Liver (tissue), 9 donors: ENCODE results near the gene UGT1A7. TPM values are rescaled to one million over a fixed set of nuclear protein-coding genes. Genes with fewer than 3 reads are reported as not detected.

ENCODE experiments used
- DNase-seq: peaks from one replicate; pipeline ENCODE4 v3.0.0-alpha.2; 2017; ENCODE audit warnings: low spot score
- H3K27ac ChIP-seq, 2 donors: one replicate each; pipeline ENCODE4 v1.7.0; 2013; ENCODE audit warnings: inconsistent platforms in 2 of 2, low read length in 2 of 2, control low read depth in 1 of 2, low read depth in 1 of 2, mild to moderate bottlenecking in 1 of 2
- H3K27me3 ChIP-seq, 4 donors: one replicate each; pipeline versions ENCODE4 v1.6.1 to v1.7.0; 2013; ENCODE audit warnings: low read length in 3 of 4, inconsistent platforms in 1 of 4, mild to moderate bottlenecking in 1 of 4, moderate library complexity in 1 of 4; ENCODE audit not compliant: control insufficient read depth in 4 of 4, insufficient read depth in 4 of 4
- H3K36me3 ChIP-seq, 4 donors: one replicate each; pipeline versions ENCODE4 v1.6.1 to v1.7.0; 2013; ENCODE audit warnings: low read length in 3 of 4, mild to moderate bottlenecking in 3 of 4, low read depth in 1 of 4, moderate library complexity in 1 of 4; ENCODE audit not compliant: control insufficient read depth in 4 of 4, insufficient read depth in 3 of 4
- H3K4me1 ChIP-seq, 4 donors: one replicate each; pipeline versions ENCODE4 v1.6.1 to v1.7.0; 2013; ENCODE audit warnings: low read length in 3 of 4, mild to moderate bottlenecking in 3 of 4, moderate library complexity in 1 of 4; ENCODE audit not compliant: control insufficient read depth in 4 of 4, insufficient read depth in 4 of 4
- H3K4me3 ChIP-seq, 3 donors: one replicate each; pipeline versions ENCODE4 v1.6.1 to v1.7.0; 2013; ENCODE audit warnings: low read length in 3 of 3, control low read depth in 1 of 3, low read depth in 1 of 3, mild to moderate bottlenecking in 1 of 3
- H3K9ac ChIP-seq, 2 donors: one replicate each; pipeline ENCODE4 v1.7.0; 2013; ENCODE audit warnings: low read length in 2 of 2, mild to moderate bottlenecking in 2 of 2, moderate library complexity in 2 of 2, control low read depth in 1 of 2, low read depth in 1 of 2
- H3K9me3 ChIP-seq, 4 donors: one replicate each; pipeline versions ENCODE4 v1.6.1 to v1.7.0; 2013; ENCODE audit warnings: low read length in 3 of 4; ENCODE audit not compliant: control insufficient read depth in 4 of 4
- ATF3 ChIP-seq: IDR thresholded peaks from 2 replicates; pipeline ENCODE4 v1.6.1; 2016; ENCODE audit warnings: antibody characterized with exemption
- CTCF ChIP-seq: fragments of 150-350 bp; IDR thresholded peaks from 2 replicates; pipeline ENCODE4 v1.5.1; 2017; ENCODE audit warnings: improper control_type of control experiment, low read depth, low read length; ENCODE audit not compliant: missing input control
- EGR1 ChIP-seq, 2 donors: IDR thresholded peaks; 2 replicates each; pipeline ENCODE4 v1.6.1; 2016 to 2018; ENCODE audit warnings: antibody characterized with exemption in 2 of 2, low read depth in 2 of 2
- FOXA1 ChIP-seq: IDR thresholded peaks from 2 replicates; pipeline ENCODE4 v1.6.1; 2016; ENCODE audit warnings: antibody characterized with exemption
- FOXA2 ChIP-seq: IDR thresholded peaks from 2 replicates; pipeline ENCODE4 v1.6.1; 2016; ENCODE audit warnings: antibody characterized with exemption
- GABPA ChIP-seq, 2 donors: IDR thresholded peaks in 1 of 2; conservative IDR thresholded peaks in 1 of 2; 2 replicates each; pipeline ENCODE4 v1.6.1; 2016; ENCODE audit warnings: antibody characterized with exemption in 2 of 2, mild to moderate bottlenecking in 1 of 2, moderate library complexity in 1 of 2
- HNF4A ChIP-seq, 2 donors: conservative IDR thresholded peaks; 2 replicates each; pipeline ENCODE4 v1.6.1; 2016; ENCODE audit warnings: antibody characterized with exemption in 2 of 2, mild to moderate bottlenecking in 2 of 2
- HNF4G ChIP-seq: IDR thresholded peaks from 2 replicates; pipeline ENCODE4 v1.6.1; 2016; ENCODE audit warnings: antibody characterized with exemption
- JUND ChIP-seq, 2 donors: IDR thresholded peaks; 2 replicates each; pipeline ENCODE4 v1.6.1; 2016; ENCODE audit warnings: antibody characterized with exemption in 2 of 2
- NR2F2 ChIP-seq: IDR thresholded peaks from 2 replicates; pipeline ENCODE4 v1.6.1; 2016; ENCODE audit warnings: antibody characterized with exemption
- RAD21 ChIP-seq, 2 donors: IDR thresholded peaks; 2 replicates each; pipeline ENCODE4 v1.6.1; 2016; ENCODE audit warnings: antibody characterized with exemption in 2 of 2, mild to moderate bottlenecking in 2 of 2
- RXRA ChIP-seq, 2 donors: IDR thresholded peaks; 2 replicates each; pipeline ENCODE4 v1.6.1; 2017 to 2018; ENCODE audit warnings: antibody characterized with exemption in 2 of 2, mild to moderate bottlenecking in 1 of 2
- SP1 ChIP-seq: IDR thresholded peaks from 2 replicates; pipeline ENCODE4 v1.6.1; 2018; ENCODE audit warnings: antibody characterized with exemption, mild to moderate bottlenecking
- TAF1 ChIP-seq: conservative IDR thresholded peaks from 2 replicates; pipeline ENCODE4 v1.6.1; 2016; ENCODE audit warnings: antibody characterized with exemption, mild to moderate bottlenecking
- YY1 ChIP-seq: IDR thresholded peaks from 2 replicates; pipeline ENCODE4 v1.6.1; 2016; ENCODE audit warnings: antibody characterized with exemption, mild to moderate bottlenecking
- ZBTB33 ChIP-seq: IDR thresholded peaks from 2 replicates; pipeline ENCODE4 v1.6.1; 2016; ENCODE audit warnings: antibody characterized with exemption
- WGBS: extraction: QIAGEN DNeasy Blood & Tissue Kit; methylation state at CpG from one replicate; pipeline ENCODE4 v1.1.7; 2013; 5-methylcytosine and 5-hydroxymethylcytosine counted together
- polyA plus RNA-seq, 2 donors: library from polyadenylated mRNA; stranded (reverse) in 1 of 2; unstranded in 1 of 2; fragments of 200-250 nt in 1 of 2; fragments of >200 nt in 1 of 2; fragmentation: Nextera tagmentation in 1 of 2; extraction: Ambion mirVana in 1 of 2; gene quantifications; one replicate each; pipeline versions ENCODE4 v1.2.1 to v1.2.3, GENCODE V29; 2013 to 2015
- total RNA-seq, 2 donors: library from RNA; depleted of rRNA; stranded (reverse); fragments of >200 nt; gene quantifications; one replicate each; pipeline ENCODE4 v1.2.3, GENCODE V29; 2014
- donor health status: healthy.
- donor health status: healthy.
- donor health status: healthy.
- donor health status: healthy.
- donor health status: healthy.

UGT1A7 gene
- total and polyA plus RNA-seq, 4 donors, result 0.02 to 2.2 (median 0.38) TPM; not detected in 1

- no peak overlapping the region for H3K27ac ChIP-seq
Observed at GRCh38 chr2:233793465-233794127, 111.9 kb downstream of the UGT1A7 start.

DNA sequence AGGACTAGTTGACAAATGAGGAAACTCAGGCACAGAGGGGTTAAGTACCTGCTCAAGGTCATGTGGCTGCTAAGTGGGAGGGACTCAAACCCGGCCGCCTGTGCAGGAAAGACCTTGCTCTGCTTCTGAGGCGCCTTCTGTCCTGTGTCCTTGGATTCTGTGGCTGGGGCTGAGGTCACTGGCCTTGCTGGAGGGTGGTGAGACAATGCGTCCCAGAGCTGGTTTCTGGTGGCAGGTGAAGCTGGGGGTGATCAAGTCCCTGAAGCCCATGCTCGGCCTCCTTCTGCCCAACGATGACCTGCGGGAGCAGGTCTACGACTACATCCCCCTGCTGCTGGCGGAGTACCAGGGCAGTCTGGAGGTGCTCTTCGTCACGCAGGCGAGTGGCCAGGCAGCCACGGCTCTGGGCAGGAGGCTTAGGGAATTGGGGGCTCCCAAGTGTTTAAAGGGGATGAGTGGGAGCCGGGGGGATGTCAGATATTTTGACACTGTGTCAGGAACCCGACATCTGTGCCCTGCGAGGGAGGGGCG lies 112.5 kb downstream of the UGT1A7 start:
- Histone ChIP-seq H3K9ac (no peak overlapping the region), H3K4me3 (no peak overlapping the region), H3K27ac (no peak overlapping the region), H3K4me1 (no peaks in the 10 kb centered on the region), H3K27me3 (no peaks in the 10 kb centered on the region), H3K9me3 (no peaks in the 10 kb centered on the region), H3K36me3 (no peaks in the 10 kb centered on the region)
- DNase-seq, result peak; percentile 19
- 88% methylated on average over 17 of the region's 17 CpGs for WGBS
- TF ChIP-seq GABPA (IDR thresholded peaks at IDR 0.05 in 1 of 2, conservative IDR thresholded peaks at IDR 0.05 in 1 of 2), result no peak
- no peak for TF ChIP-seq RAD21 (IDR thresholded peaks at IDR 0.05)
- no peak for TF ChIP-seq HNF4G

More at GRCh38 chr2:233793465-233794127, 111.9 kb downstream of the UGT1A7 start:
- DNase-seq, result no peak
- no peak overlapping the region for H3K4me3 ChIP-seq
- H3K9ac ChIP-seq, result no peak overlapping the region
- H3K4me1 ChIP-seq, result no peaks in the 10 kb centered on the region
- no peaks in the 10 kb centered on the region for H3K27me3 ChIP-seq
- no peaks in the 10 kb centered on the region for H3K36me3 ChIP-seq
- no peak for TF ChIP-seq HNF4G
- TF ChIP-seq ZBTB33, result no peak
- no peak for TF ChIP-seq ATF3
- TF ChIP-seq RXRA (IDR thresholded peaks at IDR 0.05), result no peak
- TF ChIP-seq GABPA (IDR thresholded peaks at IDR 0.05 in 1 of 2, conservative IDR thresholded peaks at IDR 0.05 in 1 of 2), result no peak
- no peak for TF ChIP-seq FOXA1
- no peak for TF ChIP-seq YY1
- TF ChIP-seq FOXA2, result no peak
- no peak for TF ChIP-seq SP1
- no peak for TF ChIP-seq JUND (IDR thresholded peaks at IDR 0.05)
- TF ChIP-seq CTCF, result no peak
- TF ChIP-seq RAD21 (IDR thresholded peaks at IDR 0.05), result no peak
- TF ChIP-seq TAF1, result no peak
- WGBS, result 89% methylated on average over 18 of the region's 18 CpGs
- H3K9me3 ChIP-seq, result no peaks in the 10 kb centered on the region

DNA sequence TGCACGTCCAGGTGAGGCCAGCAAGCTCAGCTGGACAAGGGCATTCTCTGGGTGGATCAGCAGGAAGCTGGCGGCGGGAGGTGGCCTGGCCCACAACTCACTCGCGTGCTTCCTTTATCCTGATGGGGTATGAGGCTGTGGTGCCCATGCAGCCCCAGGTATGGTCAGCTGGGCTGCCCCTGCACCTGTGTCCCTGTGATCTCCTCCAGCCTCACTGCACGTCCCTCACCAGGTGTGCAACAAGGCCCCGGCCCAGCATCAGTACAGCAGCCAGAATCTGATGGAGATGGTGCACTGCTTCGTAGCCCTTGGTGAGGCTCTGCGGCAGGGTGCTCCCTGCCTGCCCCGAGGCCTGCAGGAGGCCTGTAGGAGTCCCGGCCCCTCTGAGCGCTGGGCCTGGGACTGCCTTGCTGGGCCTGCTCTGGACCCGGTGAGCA lies 114.1 kb downstream of the UGT1A7 start:
- H3K27ac ChIP-seq, result no peak overlapping the region
- no peaks in the 10 kb centered on the region for H3K27me3 ChIP-seq
- no peak for DNase-seq
- no peak overlapping the region for H3K9ac ChIP-seq
- WGBS, result 95% methylated on average over 13 of the region's 13 CpGs
- H3K36me3 ChIP-seq, result no peaks in the 10 kb centered on the region
- H3K9me3 ChIP-seq, result no peaks in the 10 kb centered on the region
- H3K4me3 ChIP-seq, result no peak overlapping the region
- no peaks in the 10 kb centered on the region for H3K4me1 ChIP-seq
- TF ChIP-seq CTCF, result no peak
- TF ChIP-seq ATF3, result no peak
- TF ChIP-seq NR2F2, result no peak
- TF ChIP-seq HNF4A (conservative IDR thresholded peaks at IDR 0.05), result no peak
- no peak for TF ChIP-seq SP1
- no peak for TF ChIP-seq JUND (IDR thresholded peaks at IDR 0.05)
- no peak for TF ChIP-seq EGR1 (IDR thresholded peaks at IDR 0.05; ENCODE audit: low read depth in 2 of 2)
- TF ChIP-seq HNF4G, result no peak
- no peak for TF ChIP-seq YY1
- no peak for TF ChIP-seq RXRA (IDR thresholded peaks at IDR 0.05)
- no peak for TF ChIP-seq FOXA2
